HL-60 (cell line): ENCODE data around the gene OR10H4.

Experiments used
- DNase-seq, 2 experiments: peaks; one replicate each; pipeline ENCODE4 v3.0.0-alpha.2; 2010 to 2020; ENCODE audit warnings: low read depth in 1 of 2, low spot score in 1 of 2
- H3K27ac ChIP-seq: fragments of 250-450 bp; sonication (Bioruptor Pico); replicated peaks from 2 replicates; pipeline ENCODE4 v1.5.1; 2020; ENCODE audit warnings: mild to moderate bottlenecking, moderate library complexity
- H3K27me3 ChIP-seq: fragments of 250-450 bp; sonication (Bioruptor Pico); 2 replicates; pipeline ENCODE4 v1.5.1; 2021; ENCODE audit warnings: mild to moderate bottlenecking, moderate library complexity; ENCODE audit not compliant: insufficient read depth, poor library complexity, severe bottlenecking
- H3K4me3 ChIP-seq: replicated peaks from 2 replicates; pipeline ENCODE4 v1.5.1; 2011; ENCODE audit warnings: mild to moderate bottlenecking, control low read depth, low read length; ENCODE audit not compliant: insufficient read depth
- CTCF ChIP-seq: IDR thresholded peaks from one replicate; pipeline ENCODE4 v1.5.1; 2011; ENCODE audit warnings: low read length, control low read depth, inconsistent platforms; ENCODE audit not compliant: insufficient read depth
- GABPA ChIP-seq: IDR thresholded peaks from 2 replicates; pipeline ENCODE4 v1.6.1; 2012; ENCODE audit warnings: low read depth
- POLR2AphosphoS5 ChIP-seq: IDR thresholded peaks from 2 replicates; pipeline ENCODE4 v1.6.1; 2012; ENCODE audit warnings: low read depth
- SPI1 ChIP-seq: IDR thresholded peaks from 2 replicates; pipeline ENCODE4 v1.6.1; 2012; ENCODE audit warnings: low read depth, mild to moderate bottlenecking, borderline replicate concordance
- TF ChIP-seq, protein P1 (sequence below): IDR thresholded peaks from 2 replicates; pipeline ENCODE4 v1.6.1; 2012; ENCODE audit warnings: low read depth; ENCODE audit not compliant: insufficient replicate concordance

OR10H4 gene

GRCh38 chr19:15919243-15919642, 29.6 kb upstream of the OR10H4 start:
- no peak for TF ChIP-seq GABPA
- no peak for TF ChIP-seq POLR2AphosphoS5
- TF ChIP-seq CTCF = no peak
- TF ChIP-seq, protein P1, sequence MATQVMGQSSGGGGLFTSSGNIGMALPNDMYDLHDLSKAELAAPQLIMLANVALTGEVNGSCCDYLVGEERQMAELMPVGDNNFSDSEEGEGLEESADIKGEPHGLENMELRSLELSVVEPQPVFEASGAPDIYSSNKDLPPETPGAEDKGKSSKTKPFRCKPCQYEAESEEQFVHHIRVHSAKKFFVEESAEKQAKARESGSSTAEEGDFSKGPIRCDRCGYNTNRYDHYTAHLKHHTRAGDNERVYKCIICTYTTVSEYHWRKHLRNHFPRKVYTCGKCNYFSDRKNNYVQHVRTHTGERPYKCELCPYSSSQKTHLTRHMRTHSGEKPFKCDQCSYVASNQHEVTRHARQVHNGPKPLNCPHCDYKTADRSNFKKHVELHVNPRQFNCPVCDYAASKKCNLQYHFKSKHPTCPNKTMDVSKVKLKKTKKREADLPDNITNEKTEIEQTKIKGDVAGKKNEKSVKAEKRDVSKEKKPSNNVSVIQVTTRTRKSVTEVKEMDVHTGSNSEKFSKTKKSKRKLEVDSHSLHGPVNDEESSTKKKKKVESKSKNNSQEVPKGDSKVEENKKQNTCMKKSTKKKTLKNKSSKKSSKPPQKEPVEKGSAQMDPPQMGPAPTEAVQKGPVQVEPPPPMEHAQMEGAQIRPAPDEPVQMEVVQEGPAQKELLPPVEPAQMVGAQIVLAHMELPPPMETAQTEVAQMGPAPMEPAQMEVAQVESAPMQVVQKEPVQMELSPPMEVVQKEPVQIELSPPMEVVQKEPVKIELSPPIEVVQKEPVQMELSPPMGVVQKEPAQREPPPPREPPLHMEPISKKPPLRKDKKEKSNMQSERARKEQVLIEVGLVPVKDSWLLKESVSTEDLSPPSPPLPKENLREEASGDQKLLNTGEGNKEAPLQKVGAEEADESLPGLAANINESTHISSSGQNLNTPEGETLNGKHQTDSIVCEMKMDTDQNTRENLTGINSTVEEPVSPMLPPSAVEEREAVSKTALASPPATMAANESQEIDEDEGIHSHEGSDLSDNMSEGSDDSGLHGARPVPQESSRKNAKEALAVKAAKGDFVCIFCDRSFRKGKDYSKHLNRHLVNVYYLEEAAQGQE = no peak
- no peak for TF ChIP-seq SPI1
- Histone ChIP-seq H3K4me3 (no peak overlapping the region), H3K27ac (no peak overlapping the region), H3K27me3 (no peaks in the 10 kb centered on the region)
- DNase-seq = no peak

GRCh38 chr19:15922021-15922420, 26.8 kb upstream of the OR10H4 start:
- TF ChIP-seq, protein P1 = peak; percentile 82
- TF ChIP-seq POLR2AphosphoS5 = no peak
- no peak overlapping the region for H3K27ac ChIP-seq
- H3K27me3 ChIP-seq = no peaks in the 10 kb centered on the region
- H3K4me3 ChIP-seq = no peak overlapping the region
- DNase-seq = no peak

- Histone ChIP-seq H3K27me3 (no peaks in the 10 kb centered on the region), H3K27ac (no peak overlapping the region), H3K4me3 (no peak overlapping the region)
- no peak for DNase-seq
- TF ChIP-seq POLR2AphosphoS5 (no peak), GABPA (no peak), CTCF (no peak), SPI1 (no peak)
- TF ChIP-seq, protein P1 = no peak
These were observed 25.1 kb upstream of the OR10H4 start for GRCh38 chr19:15923702-15924101.

GRCh38 chr19:15926484-15926883, 22.3 kb upstream of the OR10H4 start:
- TF ChIP-seq GABPA (no peak), CTCF (no peak)
- no peaks in the 10 kb centered on the region for H3K27me3 ChIP-seq

More at GRCh38 chr19:15926484-15926883, 22.3 kb upstream of the OR10H4 start:
- no peak overlapping the region for H3K4me3 ChIP-seq
- DNase-seq = no peak
- H3K27ac ChIP-seq = no peak overlapping the region
